ENCODE data around the gene ADGRB2.

- TF ChIP-seq CTCF (IDR thresholded peaks at IDR 0.05 in 4 of 5, conservative IDR thresholded peaks at IDR 0.05 in 1 of 5) (no peak), POLR2A (IDR thresholded peaks at IDR 0.05) (no peak)
These were observed 5.7 kb upstream of the ADGRB2 start for GRCh38 chr1:31769720-31770390.

Measured in gastrocnemius medialis (tissue), 4 donors.